Tongue (tissue), 2 donors: ENCODE measurements around the gene CEP83. TPM values are rescaled to one million over a fixed set of nuclear protein-coding genes. Genes with fewer than 3 reads are reported as not detected.
"Not testable (repeated sequence)": the region's sequence is repeated elsewhere in the genome, so short reads cannot be mapped to it uniquely, and the experiment has no call there.

Source experiments
- DNase-seq: peaks from one replicate; pipeline ENCODE4 v3.0.0-alpha.2; 2015
- total RNA-seq: library from RNA; depleted of rRNA; stranded (reverse); fragments of >200 nt; gene quantifications from one replicate; pipeline ENCODE4 v1.2.3, GENCODE V29; 2014

Gene CEP83
- total RNA-seq, 1 donor from 2014 or later, result 34.1 TPM

DNA sequence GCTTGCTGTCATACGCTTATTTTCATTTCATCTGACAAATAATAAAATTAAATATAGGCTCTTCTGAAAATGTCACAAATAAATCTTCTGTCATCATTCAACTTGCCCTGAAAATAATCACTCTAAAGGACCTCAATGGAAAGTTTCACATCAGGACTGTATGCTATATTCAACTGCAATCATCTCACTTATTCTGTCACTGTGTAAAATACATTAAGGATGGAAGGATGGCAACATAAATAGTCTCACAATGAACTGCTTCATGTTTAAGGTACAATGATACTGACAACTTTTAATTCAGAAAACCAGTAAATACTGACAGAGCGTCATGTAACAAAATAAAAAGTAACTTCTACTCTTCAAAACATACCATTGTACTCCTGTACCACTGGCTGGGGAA lies 82.1 kb downstream of the CEP83 start:
- DNase-seq, result no peak

DNA sequence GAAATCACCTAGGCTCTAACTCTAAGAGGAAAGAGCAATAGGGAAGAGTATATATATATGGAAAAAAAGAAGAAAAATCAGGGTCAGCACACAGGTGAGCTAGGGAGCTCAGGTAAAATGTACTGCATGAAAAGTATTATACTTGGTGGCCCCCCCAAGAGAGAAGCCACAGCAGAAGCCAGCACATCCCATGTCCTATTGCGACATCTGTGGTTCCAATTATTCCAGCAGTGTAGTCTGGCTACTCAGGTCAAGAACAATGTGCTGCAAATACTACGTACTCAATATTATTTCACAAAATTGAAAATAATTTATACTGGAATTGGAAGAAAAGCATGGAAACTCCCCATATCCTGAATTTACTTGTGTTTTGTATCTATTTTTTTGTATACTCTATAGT lies 85.5 kb downstream of the CEP83 start:
- DNase-seq, result no peak

DNA sequence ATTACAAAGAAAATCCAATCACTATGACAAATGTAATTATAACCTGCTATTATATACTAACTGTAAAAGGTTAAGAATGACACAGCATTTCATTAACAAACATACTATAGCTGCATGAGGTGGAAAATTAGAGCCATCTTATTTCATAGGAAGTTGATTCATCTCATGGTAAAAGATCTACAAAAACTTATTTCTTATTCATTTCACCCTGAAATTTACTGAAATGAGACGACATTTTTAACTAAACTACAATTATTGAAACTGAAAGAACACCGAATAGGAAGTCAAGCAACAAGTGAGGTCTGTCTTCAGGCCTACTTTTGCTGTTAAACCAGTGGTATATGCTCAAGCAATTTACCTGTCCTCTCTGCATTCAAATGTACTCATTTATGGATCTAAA lies 87.2 kb downstream of the CEP83 start:
- DNase-seq, result no peak

DNA sequence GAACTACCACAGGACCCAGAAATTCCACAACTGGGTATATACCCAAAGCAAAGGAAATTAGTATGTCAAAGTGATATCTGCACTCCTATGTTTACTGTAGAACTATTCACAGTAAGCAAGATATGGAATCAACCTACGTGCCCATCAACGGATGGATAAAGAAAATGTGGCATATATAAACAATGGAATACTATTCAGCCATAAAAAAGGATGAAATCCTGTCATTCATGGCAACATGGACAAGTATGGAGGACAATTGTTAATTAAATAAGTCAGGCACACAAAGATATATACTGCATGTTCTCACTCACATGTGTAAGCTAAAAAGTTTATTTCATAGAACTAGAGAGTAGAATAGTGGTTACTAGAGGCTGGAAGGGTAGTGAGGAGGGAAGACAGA lies 97.0 kb downstream of the CEP83 start:
- no peak for DNase-seq

DNA sequence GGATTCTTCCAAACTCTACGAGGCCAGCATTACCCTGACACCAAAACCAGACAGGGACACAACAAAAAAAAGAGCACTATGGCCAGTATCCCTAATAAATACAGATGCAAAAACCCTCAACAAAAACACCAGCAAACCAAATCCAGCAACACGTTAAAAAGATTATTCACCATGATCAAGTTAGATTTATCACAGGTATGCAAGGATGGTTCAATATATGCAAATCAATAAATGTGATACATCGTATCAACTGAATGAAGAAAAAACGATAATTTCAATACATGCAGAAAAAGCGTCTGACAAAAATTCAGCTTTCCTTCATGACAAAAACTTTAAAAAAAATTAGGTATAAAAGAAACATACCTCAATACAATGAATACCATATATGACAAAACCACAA lies 99.9 kb downstream of the CEP83 start:
- no peak for DNase-seq

DNA sequence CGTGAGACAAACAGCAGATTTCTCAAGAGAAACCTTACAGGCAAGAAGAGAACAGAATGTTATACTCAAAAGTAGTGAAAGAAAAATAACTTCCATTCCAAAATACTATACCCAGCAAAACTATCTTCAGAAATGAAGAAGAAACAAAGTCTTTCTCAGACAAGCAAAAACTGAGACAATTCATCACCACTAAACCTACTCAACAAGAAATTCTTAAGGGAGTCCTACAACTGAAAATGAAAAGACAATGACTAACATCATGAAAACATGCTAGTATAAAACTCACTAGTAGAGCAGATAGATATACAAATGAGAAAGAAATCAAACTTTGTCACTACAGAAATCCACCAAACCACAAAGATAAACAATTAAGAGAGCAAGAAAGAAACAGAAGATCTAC lies 106.5 kb downstream of the CEP83 start:
- no peak for DNase-seq

DNA sequence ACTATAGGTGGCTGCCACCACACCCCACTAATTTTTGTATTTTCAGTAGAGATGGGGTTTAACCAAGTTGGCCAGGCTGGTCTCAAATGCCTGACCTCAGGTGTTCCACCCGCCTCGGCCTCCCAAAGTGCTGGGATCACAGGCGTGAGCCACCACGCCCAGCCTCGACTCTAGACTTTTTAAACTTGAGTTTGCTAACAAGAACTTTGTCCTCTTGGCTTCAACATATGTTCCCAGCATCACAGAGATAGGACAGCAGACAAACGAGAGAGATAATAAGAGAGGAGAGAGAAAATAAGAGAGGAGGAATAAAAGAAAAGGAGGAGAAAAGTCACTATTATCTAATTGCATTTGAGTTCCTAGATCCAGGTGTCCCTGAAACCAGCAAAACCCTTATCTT lies 119.1 kb downstream of the CEP83 start:
- no peak for DNase-seq

DNA sequence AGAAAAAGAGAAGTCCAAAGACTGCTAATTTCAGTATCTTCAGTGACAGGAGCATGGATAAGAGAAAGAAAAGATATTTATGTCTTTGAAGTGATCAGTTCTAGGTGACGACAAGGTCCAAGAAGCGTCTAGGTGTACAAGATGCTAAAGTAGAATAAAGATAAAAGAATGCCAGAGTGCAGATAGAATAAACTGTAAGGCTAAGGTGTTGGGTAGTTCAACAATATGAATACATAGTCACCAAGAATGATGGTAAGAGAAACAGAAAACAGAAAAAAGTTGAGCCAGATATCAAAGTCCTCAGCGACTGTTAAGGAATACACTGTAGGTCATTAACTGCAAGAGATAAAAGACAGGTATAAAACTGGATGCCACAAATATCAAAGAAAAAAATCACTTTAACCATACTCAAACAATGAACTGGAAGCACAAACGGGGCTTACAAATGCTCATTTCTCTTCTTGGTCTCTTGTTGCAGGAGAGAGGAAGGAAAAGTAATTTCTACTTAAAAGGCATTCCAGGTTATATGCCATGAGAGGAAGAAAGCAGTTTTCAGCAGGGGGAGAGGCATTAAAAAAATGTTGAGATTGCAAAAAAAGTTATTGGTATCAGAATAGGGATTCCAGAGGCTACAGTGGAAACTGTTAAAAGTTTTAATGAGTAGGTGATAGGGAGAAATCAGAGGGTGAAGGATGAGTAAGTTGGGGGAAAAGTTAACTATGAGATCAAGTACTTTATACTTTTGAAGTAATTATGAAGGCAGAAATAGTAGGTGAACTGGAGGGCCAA lies 121.5 kb downstream of the CEP83 start:
- DNase-seq, result no peak

DNA sequence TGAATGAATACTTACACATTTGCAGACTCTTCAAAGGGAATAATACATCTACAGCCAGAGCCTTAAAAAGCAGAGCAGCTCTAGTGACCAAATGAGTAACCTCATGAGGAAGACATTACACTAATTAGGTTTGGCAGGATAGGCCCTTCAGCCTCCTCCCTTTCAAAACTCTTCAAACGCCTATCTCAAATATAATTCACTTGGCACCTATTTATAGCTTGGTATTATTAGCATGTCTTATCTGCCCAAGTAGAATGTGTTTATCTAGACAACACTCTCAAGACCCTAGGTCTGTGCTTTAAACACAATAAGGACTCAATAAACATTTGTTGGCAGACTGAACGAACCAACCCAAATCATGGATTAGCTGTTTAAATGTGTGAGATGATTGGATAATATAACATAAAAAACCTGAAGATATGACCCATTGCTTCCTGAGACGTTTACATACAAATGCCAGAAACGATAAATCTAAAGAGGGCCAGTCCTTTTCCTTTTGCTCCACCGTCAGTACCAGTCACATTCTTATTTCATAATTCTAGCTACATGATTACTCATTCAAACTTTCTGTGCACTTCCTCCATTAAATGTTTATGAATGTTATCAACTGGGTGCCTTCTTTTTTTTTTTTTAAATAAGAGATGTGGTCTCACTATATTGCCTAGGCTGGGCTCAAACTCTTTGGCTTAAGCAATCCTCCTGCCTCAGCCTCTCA lies 123.3 kb downstream of the CEP83 start:
- peak; percentile 5 for DNase-seq

DNA sequence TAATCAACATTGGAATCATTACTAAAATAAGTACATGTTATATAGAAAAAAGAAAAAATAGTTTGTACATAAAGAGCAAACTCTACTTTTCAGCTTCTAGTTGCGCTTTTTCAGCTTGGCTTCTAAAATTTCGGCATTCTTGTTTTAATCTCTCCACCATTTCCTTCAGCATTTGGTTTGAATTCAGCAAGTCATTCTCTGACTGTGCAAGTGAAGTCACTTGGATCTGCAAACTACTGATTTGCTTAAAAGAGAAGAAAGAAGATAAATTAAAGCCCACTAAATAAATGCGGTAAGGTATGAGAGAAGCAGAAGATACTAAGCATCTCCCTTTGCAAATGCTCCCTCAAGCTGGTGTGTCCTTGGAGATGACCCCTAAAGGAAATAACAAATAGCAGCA lies 126.3 kb downstream of the CEP83 start:
- no peak for DNase-seq

DNA sequence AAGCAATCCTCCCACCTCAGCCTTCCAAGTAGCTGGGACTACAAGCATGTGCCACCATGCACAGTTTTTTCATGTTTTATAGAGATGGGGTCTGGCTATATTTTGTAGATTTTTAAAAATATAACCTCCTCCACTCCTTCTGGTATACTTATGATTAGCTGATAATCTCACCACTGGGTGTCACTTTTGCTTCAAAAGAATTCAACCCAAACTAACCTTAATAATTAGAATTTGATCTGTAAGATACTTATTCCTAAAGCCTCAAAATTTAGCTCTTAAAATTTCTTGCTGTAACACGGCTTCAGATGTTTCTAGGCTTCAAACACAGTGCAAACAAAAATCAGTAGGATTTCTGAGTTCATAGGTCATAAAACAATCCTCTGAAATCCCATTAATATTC lies 130.3 kb downstream of the CEP83 start:
- DNase-seq, result no peak

DNA sequence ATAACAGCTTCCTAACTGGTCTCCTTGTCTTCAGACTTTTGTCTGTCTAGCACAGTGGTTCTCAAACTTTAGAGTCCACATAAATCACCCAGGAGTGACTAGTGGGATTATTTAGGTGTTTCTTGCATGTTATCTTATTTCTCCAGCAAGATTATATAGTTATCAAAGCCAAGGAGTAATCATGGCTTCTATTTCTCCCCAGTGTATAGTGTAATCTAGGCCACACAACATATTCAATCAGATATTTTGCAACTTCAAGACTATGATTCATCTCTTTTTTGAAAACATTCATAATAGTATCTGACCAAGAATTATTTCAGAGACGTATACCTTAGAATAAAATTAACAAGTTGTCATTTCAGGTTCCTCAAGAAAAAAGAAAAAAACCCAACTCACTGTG lies 131.9 kb downstream of the CEP83 start:
- no peak for DNase-seq

DNA sequence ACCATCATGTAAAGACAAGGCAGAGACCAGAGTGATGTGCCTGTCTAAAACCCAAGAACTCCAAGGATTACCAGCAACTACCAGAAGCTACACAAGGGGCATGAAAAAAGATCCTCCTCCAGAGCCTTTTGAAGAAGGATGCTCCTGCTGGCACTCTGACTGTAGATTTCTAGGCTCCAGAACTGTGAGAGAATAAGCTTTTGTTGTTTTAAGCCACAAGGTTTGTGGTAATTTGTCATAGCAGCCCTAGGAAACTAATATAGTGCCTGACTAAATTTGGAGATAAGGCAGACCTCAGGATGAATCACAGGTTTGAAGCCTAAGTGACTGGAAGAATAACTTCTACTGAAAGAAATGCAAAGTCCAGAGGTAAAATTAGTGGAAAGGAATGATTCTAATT lies 132.9 kb downstream of the CEP83 start:
- no peak for DNase-seq

DNA sequence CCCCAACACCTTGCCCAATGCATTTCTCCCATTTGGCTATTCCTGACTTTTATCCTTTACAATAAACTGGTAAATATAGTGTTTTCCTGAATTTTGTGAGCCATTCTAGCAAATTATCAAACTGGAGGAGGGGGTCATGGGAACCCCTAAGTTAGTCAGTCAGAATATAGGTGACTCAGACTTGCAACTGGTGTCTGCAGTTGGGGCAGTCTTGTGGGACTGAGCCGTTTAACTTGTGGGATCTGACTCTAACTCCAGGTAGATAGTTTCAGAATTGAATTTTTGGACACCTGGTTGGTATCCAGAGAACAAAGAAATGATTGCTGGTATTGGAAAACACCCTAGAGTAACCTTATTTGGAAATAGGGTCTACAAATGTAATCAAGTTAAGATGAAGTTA lies 133.4 kb downstream of the CEP83 start:
- DNase-seq, result no peak

DNA sequence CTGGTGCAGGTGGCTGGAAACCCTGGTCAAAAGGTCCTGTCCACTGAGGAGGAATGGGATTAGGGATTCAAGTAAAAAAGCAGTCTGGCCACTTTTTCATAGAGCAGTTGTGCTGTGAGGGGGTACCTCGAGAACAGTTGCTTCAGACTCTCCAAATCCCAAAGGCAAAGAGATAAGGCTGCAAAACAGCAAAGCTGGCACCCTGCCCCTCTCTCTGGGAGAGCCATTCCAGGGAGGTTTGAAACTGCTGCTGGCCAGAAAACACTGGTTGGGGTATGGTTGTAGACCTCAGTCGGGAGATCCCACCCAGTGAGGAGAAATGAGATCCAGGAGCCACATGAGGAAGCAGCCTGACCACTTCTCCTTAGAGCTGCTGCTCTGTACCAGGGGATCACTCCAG lies 137.3 kb downstream of the CEP83 start:
- no peak for DNase-seq

DNA sequence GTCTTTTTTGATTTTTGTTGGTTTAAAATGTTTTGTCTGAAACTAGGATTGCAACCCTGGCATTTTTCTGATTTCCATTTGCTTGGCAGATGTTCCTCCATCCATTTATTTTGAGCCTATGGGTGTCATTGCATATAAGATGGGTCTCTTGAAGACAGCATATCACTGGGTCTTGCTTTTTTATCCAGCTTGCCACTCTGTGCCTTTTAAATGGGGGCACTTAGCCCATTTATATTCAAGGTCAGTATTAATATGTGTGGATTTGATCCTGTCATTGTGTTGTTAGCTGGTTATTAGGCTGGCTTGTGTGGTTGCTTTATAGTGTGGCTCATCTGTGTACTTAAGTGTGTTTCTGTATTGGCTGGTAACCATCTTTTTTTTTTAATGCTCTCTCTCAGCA lies 139.6 kb downstream of the CEP83 start:
- DNase-seq, result no peak

DNA sequence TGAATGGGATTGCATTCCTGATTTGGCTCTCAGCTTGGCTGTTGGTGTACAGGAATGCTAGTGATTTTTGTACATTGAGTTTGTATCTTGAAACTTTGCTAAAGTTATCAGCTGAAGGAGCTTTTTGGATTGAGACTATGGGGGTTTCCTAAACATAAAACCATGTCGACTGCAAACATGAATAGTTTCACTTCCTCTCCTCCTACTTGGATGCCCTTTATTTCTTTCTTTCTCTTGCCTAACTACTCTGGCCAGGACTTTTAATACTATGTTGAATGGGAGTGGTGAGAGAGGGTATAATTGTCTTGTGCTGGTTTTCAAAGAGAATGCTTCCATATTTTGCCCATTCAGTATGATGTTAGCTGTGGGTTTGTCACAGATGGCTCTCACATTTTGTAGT lies 141.5 kb downstream of the CEP83 start:
- DNase-seq, result no peak

DNA sequence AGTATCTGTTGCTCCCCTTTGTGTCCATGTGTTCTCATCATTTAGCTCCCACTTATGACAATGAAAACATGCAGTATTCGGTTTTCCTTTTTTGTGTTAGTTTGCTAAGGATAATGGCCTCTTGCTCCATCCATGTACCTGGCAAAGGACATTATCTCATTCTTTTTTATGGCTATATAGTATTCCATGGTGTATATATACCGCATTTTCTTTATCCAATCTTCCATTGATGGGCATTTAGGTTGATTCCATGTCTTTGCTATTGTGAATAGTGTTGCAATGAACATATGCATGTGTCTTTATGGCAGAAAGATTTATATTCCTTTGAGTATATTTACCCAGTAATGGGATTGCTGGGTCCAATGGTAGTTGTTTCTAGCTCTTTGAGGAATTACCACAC lies 143.1 kb downstream of the CEP83 start:
- DNase-seq, result not testable (repeated sequence)

DNA sequence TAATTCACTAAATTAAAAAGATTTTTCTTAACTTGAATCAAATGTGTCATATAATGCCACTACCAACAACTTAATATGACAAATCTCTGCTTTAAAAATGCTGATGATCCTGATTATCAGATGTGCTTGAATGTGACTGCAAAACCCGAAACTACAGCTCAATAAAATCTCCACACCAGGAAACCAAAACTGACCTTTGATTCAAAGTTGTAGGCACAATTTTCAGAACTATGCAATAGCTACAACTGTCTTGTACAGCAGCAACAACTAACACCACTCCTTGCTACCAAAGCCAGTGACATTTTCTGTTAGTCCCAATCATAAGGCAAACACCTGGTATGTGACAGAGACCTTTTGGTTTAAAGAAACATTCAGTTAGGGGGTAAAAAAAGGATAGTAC lies 147.3 kb downstream of the CEP83 start:
- DNase-seq, result no peak

DNA sequence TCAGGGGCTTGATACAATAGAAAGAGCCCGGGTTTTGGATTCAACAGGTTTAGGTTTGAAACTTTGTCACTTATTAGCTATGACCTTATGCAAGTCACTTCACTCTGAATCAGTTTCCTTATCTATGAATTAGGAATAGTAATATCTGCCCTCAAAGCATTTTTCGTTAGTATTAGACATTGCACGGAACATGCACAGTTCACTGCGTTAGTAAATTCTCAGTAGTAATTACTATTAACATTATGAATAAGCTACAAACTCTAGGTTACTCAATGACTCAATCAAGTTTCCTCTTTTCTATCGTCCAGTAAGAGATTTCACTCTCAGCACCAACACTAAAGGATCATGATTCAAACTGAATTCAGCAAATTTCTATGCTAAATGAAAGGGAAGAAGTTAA lies 150.3 kb downstream of the CEP83 start:
- DNase-seq, result no peak

DNA sequence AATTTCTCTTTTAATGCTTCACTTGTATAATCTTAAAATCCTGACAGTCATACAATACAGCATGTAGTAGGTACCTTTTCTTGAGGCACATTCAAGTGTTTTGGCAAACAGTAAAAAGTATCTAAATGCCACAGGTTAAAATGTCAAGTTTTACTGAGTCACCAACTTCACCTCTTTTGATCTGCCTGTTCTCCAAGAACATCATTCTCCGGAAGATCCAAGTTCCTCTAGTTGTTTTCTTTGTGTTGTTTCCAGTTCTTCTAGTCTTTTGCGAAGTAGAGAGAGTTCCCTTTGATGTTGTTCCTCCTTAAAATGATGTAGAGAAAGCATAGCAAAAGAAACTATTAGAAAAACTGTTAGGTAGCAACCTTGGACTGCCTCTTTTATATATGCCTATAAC lies 151.1 kb downstream of the CEP83 start:
- DNase-seq, result no peak

DNA sequence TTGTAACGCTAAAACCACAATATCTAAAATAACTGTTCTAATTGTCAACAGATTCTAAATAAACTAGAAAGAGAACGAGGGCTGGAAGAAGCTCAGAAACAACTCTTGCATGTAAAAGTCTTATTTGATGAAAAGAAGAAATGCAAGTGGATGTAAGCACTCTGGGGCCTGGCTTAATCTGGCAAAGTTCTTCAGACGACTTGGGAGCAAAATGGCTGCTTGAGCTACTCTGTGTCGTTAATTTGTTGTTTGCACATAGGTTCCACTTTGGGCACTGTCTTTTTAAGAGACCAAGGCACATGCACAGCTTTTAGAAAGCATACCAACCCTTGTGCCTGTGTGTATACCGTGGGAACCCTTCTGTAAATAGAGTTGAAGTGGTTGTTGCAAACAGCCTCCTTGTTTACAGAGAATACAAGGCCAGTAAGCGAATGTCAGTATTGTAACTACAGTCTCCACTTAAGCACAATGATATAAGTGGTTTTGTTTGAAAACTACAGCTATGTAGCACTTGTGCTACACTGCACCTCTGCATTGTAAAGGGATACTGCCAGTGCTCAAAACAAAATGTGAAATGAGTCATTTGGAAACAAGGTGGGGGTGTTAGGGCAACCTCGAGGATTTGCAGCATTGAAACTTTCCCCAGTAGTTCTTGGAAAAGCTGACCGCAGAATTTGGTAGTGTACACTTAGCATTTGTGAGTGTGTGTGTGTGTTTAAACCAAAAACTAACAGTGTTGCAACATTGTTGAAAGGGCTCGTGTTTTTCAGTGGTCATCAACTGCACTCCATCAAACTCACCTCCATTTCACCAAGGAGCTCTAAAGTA lies 154.3 kb downstream of the CEP83 start:
- no peak for DNase-seq

DNA sequence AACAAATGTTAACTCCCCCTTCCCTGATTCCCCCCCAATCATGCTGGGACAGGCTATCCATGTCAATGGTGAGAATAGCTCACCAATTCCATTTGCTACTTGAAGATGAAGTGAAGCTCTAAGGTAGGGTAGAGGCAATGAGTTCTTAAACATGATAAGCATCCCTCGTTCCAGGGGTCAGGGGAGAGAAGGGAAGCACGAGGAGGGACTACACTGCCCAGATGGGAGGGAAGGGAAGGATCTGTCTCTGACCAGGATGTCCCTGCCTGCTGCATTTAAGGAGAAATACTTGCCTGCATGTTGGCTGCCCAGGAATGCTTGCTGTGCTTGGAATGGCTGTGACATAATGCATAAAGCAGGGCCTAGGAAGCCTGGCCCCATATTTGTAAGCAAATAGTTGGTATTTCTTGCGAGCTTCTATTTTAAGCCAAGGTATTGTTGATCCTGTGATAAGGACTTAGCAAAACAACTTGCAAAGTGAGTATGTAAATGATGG lies 155.1 kb downstream of the CEP83 start:
- DNase-seq, result peak; percentile 20
